Stimulated activated CD8-positive, alpha-beta memory T cell treated with anti-CD3 and anti-CD28 coated beads, Interleukin-2, amount 100 ng/mL, for 48 hours (primary cell): Measurements from ENCODE around the gene MPP4.

Experiments
- DNase-seq, 2 donors: peaks; one replicate each; pipeline ENCODE4 v3.0.0-alpha.2; 2020; ENCODE audit warnings: low read depth in 2 of 2

MPP4 gene

DNA sequence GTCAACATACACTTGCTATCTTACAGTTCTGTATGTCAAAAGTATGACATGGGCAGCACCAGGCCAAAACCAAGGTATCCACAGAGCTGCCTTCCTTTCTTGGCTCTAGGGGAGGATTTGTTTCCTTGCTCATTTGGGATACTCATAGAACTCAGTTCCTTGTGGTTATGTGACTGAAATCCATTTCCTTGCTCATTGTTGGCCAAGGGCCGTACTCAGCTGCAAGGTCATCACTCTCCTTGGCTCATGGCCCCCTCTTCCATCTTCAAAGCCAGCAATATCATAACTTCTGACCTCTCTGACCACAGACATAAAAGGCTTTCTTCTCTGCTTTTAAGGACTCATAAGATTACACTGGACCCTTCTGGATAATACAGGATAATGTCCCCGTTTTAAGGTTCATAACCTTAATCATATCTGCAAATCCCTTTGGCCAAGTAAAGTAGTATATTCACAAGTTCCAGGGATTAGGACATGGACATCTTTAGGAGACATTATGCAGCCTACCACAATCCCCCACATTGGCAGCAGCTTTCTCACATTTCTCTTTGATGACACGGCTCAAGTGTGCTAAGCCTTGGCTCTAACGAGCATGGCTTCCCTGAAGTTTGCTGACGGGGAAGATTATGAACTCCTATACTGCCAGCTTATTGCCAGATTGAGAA, 76.0 kb downstream of the MPP4 start:
- DNase-seq, result no peak

DNA sequence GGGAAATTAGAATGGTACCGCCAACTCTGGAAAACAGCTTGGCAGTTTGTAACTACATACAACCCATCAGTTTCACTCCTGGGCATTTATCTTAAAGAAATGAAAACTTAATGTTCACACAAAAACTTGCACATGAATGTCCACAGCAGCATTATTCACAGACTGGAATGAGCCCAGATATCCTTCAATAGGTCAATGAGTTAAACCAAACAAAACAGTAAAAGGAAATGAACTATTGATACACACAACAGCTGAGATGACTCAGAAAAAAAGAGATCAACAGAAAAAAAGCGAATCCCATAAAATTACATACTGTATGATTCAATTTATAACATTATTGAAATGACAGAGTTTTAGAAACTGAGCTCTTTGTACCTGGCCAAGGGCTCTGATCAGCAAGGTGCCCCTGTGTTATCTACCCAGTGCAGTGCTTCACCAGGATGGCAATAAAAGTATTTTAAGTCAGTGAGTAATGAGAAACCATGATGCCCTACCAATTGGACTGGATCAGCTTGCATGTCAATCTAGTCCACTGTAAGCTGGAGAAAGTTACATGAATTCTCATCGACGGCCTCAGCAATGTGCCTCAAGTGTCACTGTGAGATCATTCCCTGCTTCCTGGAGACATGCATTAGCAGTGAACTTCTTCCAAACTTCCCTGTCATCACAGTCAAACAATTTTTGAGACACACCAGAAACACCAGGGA, 77.0 kb downstream of the MPP4 start:
- no peak for DNase-seq

DNA sequence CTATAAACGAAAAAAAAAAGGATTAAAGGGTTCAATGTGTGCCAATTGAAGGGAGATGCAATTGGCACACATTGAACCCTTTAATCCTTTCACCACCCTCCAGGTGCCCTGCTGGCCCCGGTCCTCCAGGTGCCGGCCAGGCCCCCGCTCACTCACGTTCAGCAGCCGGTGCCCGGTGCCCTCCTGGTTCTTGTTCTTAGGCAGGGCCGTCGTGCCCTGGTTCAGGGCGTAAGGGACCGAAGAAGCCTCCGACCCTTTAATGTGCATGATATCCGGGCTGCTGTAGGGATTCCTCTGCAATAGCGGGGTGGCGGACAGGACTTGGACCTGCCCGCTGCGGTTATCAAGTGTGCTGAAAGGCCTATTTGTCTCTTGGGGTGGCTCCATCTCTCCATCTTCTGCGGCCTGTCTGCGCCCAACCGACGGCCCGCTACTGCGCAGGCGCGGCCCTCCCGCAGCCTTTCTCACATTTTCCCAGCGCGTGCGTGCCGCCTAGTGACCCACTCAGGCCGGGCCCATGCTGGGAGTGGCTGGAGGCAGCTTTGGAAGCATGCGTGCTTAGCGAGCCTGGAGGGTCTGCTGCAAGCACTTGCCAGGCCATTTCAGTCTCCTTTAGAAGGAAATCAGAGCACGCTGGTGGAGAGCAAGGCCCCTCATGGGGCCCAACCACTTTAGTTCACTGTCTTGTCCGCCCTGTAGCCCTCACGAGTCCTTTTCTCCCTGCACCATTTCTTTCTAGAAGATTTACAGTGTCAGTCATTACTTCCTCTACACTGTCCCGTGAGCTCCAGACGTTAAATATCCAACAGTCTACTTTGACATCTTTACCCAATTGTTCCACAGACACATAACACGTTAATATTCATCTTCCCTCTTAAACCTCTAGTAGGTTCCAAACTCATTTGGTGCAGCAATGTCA, 79.4 kb downstream of the MPP4 start:
- no peak for DNase-seq

DNA sequence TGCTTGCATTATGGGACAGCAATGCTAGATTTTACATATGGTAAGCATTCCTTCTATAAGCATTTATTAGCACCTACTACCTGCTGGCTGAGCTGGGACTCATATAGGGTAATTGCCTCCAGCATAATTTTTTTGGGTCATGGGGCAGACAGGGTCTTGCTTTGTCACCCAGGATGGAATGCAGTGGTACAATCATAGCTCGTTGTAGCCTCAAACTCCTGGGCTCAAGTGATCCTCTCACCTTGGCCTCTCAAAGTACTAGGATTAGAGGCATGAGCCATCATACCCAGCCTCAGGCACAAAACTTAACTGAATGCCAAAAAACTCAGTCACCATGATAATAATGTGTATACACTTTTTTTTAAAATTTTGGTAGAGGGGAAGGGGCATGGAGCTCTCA, 90.4 kb downstream of the MPP4 start:
- DNase-seq, result no peak

DNA sequence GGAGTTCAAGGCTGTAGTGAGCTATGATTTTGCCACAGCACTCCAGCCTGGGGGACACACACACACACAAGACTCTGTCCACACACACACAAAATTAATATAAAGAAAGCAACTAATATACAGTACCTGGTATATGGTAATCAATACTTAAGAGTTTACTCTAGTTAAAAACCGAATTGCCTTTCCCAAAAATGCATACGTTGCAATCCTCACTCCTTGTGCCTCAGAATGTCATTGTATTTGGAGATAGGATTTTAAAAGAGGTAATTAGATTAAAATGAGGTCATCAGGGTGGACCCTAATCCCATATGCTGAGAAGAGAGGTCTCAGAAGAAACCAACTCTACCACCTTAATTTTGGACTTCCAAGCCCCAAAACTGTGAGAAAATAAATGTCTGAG, 90.9 kb downstream of the MPP4 start:
- DNase-seq, result no peak

DNA sequence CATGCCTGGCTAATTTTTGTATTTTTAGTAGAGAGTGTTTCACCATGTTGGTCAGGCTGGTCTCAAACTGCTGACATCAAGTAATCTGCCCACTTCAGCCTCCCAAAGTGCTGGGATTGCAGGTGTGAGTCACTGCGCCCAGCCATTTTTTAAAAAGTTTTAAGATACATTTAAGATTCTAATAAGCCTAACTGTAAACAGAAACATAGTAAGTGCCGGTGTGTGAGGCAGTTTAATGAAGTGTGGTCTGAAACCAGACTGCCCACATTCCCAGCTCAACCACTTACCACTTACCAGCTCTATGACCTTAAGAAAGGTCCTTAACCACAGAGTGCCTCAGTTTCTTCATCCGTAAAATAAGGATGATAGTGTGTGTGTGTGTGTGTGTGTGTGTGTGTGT, 97.5 kb downstream of the MPP4 start:
- DNase-seq, result no peak

DNA sequence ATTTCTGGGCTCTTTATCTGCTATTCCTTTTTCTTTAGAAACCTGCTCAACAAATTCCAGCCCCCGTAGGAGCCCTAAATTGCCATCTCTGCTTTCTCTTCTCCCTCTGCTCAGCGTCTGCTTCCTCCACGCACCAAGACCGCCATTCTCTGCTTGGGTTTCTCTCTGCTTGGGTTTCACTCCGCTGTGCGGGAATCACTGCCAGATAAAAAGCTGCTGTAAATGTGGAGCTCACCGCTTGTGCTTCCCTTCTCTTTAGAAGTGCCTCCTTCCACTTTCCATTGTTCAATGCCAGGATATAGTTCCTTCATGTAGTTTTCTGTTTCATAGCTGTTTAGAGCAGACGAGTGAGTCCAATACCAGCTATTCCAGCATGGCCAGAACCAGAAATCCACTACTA, 101.0 kb downstream of the MPP4 start:
- DNase-seq, result no peak
